Thyroid gland (tissue), 4 donors: ENCODE measurements around the gene FAM20C. TPM values are rescaled to one million over a fixed set of nuclear protein-coding genes. Genes with fewer than 3 reads are reported as not detected.
A peak's percentile ranks its signal among the peaks of the same experiment; 100 is the strongest.

ENCODE experiments used
- DNase-seq, 2 donors: peaks; one replicate each; pipeline ENCODE4 v3.0.0-alpha.2; 2019
- H3K27ac ChIP-seq, 3 donors: fragments of 200-600 bp; sonication (generic); 1 replicate in 2 of 3; 2 replicates in 1 of 3; pipeline ENCODE4 v1.5.1; 2016 to 2019; ENCODE audit warnings: mild to moderate bottlenecking in 1 of 3, moderate library complexity in 1 of 3
- H3K27me3 ChIP-seq: fragments of 200-600 bp; sonication (generic); one replicate; pipeline ENCODE4 v1.5.1; 2019
- H3K36me3 ChIP-seq, 2 donors: fragments of 200-600 bp; sonication (generic); one replicate each; pipeline ENCODE4 v1.5.1; 2016 to 2019
- H3K4me1 ChIP-seq, 2 donors: fragments of 200-600 bp; sonication (generic); one replicate each; pipeline ENCODE4 v1.5.1; 2017 to 2019
- H3K4me3 ChIP-seq, 3 donors: fragments of 200-600 bp; sonication (generic); replicated peaks in 1 of 3; 1 replicate in 2 of 3; 2 replicates in 1 of 3; pipeline ENCODE4 v1.5.1; 2016; ENCODE audit warnings: mild to moderate bottlenecking in 1 of 3
- H3K9me3 ChIP-seq: fragments of 200-600 bp; sonication (generic); one replicate; pipeline ENCODE4 v1.5.1; 2017
- POLR2A ChIP-seq, 2 donors: fragments of 450-650 bp; IDR thresholded peaks; one replicate each; pipeline ENCODE4 v1.6.1; 2017; ENCODE audit warnings: antibody characterized with exemption in 2 of 2, mild to moderate bottlenecking in 2 of 2, moderate library complexity in 1 of 2
- WGBS, 2 donors: methylation state at CpG; one replicate each; pipeline ENCODE4 v1.1.5; 2017; 5-methylcytosine and 5-hydroxymethylcytosine counted together
- intact Hi-C: fragments of 100-400 bp; cut with DNase I; formaldehyde crosslinking; loops from one replicate; pipeline ENCODE4 v1.15.1; 2023
- total RNA-seq, 4 donors: library from RNA; depleted of rRNA; stranded (reverse); fragments of >200 nt; gene quantifications; one replicate each; pipeline ENCODE4 v1.2.3, GENCODE V29; 2016
- TF ChIP-seq, protein P1 (sequence below), 6 experiments: fragments of 200-600 bp in 3 of 6; fragments of 450-650 bp in 3 of 6; sonication (generic) in 3 of 6; IDR thresholded peaks; one replicate each; pipeline ENCODE4 v1.5.1; 2016 to 2019; ENCODE audit warnings: antibody characterized with exemption in 6 of 6, mild to moderate bottlenecking in 2 of 6, inconsistent platforms in 1 of 6, moderate library complexity in 1 of 6

Gene FAM20C
- total RNA-seq, 4 donors from 2014 or later = 14.0 to 41.8 (median 23.3) TPM

DNA sequence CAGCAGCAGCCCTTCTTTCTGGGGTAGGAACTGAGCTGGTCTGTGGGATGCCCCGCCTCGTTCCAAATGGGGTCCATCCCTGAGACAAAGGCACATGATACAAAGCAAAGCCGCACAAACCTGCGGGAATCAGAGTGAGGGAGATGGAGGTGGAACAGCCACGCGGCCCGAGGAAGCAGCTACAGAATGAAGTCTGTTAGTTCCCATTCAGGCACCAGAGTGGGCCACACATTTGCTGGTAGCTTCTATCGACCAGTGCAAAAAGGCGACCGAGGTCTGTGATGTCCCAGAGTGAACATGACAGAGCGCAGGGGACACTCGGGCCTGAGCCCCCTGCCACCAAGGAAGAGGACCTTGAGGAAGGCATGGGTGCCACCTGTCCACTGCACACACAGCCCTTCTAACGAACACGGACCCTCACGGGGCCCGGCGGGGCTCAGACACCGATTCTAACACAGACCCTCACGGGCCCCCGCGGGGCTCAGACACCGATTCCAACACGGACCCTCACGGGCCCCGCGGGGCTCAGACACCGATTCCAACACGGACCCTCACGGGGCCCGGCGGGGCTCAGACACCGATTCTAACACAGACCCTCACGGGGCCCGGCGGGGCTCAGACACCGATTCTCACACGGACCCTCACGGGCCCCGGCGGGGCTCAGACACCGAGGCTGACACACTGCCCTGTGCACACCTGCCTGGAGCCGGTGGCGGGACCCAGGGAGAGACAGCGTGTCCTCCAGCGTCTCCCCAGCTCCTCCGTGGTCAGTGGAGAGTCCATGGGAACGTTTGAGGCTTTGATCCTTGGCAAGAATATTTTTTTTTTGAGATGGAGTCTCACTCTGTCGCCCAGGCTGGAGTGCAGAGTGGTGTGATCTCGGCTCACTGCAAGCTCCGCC lies 32.8 kb upstream of the FAM20C start:
- H3K4me3 ChIP-seq = no peak overlapping the region
- no peak overlapping the region for H3K27ac ChIP-seq

DNA sequence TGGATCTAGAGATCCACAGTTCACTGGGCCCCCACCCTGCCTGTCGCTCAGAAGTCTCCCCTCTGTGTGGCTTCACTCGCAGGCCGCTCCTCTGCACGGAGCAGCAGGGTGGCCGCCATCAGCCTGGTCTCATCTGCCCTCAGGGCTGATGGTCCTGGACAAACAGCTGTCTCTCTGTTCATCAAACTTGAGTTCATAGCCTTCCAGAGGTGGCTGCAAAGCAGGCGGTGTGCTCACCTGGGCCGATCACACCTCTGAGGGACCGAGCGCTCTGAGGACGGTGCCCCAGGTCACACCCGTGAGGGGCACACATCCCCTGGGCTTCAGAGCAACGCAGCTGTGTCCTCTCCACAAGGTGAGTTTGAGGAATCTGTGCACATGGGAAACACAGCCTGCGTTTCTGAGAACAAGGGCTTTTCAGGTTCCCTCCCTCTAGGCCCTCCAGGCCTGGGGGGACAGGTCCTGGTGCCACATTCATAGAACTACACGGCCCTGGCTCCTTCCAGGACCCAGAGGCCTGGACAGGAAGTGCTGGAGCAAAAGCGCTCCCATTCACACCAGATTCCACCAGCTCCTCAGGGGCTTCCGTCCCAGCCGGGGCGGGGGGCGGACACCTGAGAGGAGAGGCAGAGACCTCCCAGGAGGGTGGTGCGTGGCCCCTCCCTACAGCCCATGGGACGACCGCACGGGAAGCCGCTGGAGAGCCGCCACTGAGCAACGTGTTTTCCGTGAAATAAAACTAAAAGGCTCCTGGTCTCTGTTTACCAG lies 31.2 kb upstream of the FAM20C start:
- Histone ChIP-seq H3K36me3 (no peaks in the 10 kb centered on the region), H3K27me3 (no peaks in the 10 kb centered on the region), H3K9me3 (no peaks in the 10 kb centered on the region), H3K27ac (peak overlapping the region in 2 of 3 donors; percentile 17 to 43), H3K4me1 (peaks cover 0 to 5% of the 10 kb centered on the region in 2 donors), H3K4me3 (no peak overlapping the region)
- intact Hi-C loops = no loop called here
- DNase-seq = peak in 1 of 2 donors; percentile 38
- TF ChIP-seq POLR2A (IDR thresholded peaks at IDR 0.05) = peak in 1 of 2 donors; percentile 35
- TF ChIP-seq, protein P1, sequence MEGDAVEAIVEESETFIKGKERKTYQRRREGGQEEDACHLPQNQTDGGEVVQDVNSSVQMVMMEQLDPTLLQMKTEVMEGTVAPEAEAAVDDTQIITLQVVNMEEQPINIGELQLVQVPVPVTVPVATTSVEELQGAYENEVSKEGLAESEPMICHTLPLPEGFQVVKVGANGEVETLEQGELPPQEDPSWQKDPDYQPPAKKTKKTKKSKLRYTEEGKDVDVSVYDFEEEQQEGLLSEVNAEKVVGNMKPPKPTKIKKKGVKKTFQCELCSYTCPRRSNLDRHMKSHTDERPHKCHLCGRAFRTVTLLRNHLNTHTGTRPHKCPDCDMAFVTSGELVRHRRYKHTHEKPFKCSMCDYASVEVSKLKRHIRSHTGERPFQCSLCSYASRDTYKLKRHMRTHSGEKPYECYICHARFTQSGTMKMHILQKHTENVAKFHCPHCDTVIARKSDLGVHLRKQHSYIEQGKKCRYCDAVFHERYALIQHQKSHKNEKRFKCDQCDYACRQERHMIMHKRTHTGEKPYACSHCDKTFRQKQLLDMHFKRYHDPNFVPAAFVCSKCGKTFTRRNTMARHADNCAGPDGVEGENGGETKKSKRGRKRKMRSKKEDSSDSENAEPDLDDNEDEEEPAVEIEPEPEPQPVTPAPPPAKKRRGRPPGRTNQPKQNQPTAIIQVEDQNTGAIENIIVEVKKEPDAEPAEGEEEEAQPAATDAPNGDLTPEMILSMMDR (IDR thresholded peaks at IDR 0.05) = no peak
- WGBS, 2 donors = 51 to 82% methylated on average over 22 to 24 of the region's 27 CpGs

More for the DNA sequence above, 32.8 kb upstream of the FAM20C start:
- Histone ChIP-seq H3K27me3 (no peaks in the 10 kb centered on the region), H3K9me3 (no peaks in the 10 kb centered on the region), H3K36me3 (no peaks in the 10 kb centered on the region), H3K4me1 (peaks cover 0 to 5% of the 10 kb centered on the region in 2 donors)
- intact Hi-C loops = no loop called here
- no peak for DNase-seq
- TF ChIP-seq, protein P1 (IDR thresholded peaks at IDR 0.05) = no peak
- TF ChIP-seq POLR2A (IDR thresholded peaks at IDR 0.05) = peak in 1 of 2 donors; percentile 30
- WGBS, 2 donors = 89% methylated on average over 48 to 50 of the region's 50 CpGs

DNA sequence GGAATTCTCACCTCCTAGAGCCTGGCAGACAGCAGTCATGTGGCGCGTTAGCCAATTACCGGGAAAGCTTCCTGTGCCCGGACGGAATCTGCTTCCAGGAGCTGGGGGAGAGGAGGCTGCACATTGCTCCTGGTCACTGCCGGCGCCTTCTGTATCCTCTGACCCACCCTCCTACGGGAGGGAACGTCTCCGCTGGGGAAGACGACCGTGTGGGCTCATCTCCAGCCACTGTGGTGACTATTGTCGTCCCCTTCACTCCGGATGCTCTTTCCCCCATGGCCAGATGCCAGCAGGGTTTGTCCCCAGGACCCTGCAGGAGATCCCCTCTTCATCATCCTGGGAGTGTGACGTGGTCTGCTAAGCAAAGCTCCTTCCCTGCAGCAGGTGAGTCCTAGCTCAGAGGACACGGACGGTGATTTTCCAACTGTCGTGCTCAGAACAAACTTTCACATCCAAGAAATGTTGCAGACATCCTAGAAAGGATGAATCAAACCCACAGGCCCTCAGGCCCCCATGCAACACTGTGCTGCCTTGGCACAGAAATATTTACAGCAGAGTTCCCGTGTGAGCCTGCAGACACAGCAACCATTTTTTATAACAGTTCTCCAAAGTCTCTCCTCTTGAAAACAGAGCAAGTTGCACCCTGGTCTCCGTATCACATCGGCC lies 29.6 kb upstream of the FAM20C start:
- DNase-seq = no peak
- TF ChIP-seq POLR2A (IDR thresholded peaks at IDR 0.05) = no peak
- TF ChIP-seq, protein P1 (IDR thresholded peaks at IDR 0.05) = no peak
- intact Hi-C loops = no loop called here
- Histone ChIP-seq H3K9me3 (no peaks in the 10 kb centered on the region), H3K36me3 (no peaks in the 10 kb centered on the region), H3K27me3 (no peaks in the 10 kb centered on the region), H3K27ac (no peak overlapping the region), H3K4me1 (peaks cover 0 to 5% of the 10 kb centered on the region in 2 donors), H3K4me3 (no peak overlapping the region)
- 67 to 80% methylated on average over 20 to 21 of the region's 21 CpGs for WGBS, 2 donors

DNA sequence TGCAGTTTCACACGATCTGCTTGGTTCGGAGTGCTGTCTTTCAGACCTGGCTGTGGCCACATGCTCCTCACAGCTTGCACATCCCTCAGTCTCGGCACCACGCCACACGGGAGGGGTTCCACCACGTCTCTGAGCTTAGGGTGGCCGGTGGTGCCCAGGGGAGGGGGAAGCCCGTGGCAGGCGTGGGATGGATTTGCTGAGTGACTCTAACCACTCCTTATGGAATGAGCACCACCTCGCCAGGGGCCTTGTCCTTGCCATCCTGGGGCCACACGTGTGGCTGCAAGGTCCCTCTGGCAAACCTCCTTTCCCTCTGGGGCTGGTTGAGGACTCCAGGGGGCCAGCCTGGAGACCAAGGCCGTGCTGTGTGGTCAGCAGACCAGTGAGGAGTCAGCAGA lies 29.1 kb upstream of the FAM20C start:
- Histone ChIP-seq H3K36me3 (no peaks in the 10 kb centered on the region), H3K27ac (no peak overlapping the region), H3K4me3 (no peak overlapping the region), H3K9me3 (no peaks in the 10 kb centered on the region), H3K27me3 (no peaks in the 10 kb centered on the region), H3K4me1 (peaks cover 0 to 5% of the 10 kb centered on the region in 2 donors)
- WGBS, 2 donors = 85 to 92% methylated on average over 7 to 12 of the region's 12 CpGs
- intact Hi-C loops = no loop called here
- no peak for DNase-seq
- TF ChIP-seq, protein P1 (IDR thresholded peaks at IDR 0.05) = no peak
- TF ChIP-seq POLR2A (IDR thresholded peaks at IDR 0.05) = no peak
